IPS-NIHi7 (cell line): ENCODE results near the gene ST6GALNAC2.

ENCODE experiments used
- DNase-seq: peaks from one replicate; pipeline ENCODE4 v3.0.0; 2012; ENCODE audit warnings: mixed read lengths; ENCODE audit errors: extremely low spot score

ST6GALNAC2 gene

GRCh38 chr17:76556765-76557367 is 28.8 kb downstream of the ST6GALNAC2 start:
- DNase-seq = no peak

DNA sequence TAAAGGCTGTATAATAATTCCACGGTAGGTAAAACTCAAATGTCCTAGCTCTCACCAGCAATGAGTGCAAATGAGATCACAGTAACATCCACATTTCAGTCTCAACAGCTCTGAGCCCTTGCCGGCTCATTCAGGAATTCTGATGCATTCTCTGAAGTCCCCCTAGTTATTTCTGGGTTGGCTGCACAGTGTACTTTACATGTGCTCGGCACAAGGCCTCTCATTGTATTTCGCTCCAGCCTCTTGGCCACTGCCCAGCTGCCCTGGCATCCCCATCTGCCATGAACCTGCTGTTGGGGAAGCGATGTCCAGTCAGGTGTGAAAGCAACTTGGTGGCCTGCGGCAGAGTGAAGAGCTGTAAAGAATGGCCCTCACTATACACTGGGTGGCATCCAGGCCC is 31.5 kb downstream of the ST6GALNAC2 start:
- DNase-seq = no peak

GRCh38 chr17:76553178-76553908 is 32.3 kb downstream of the ST6GALNAC2 start:
- DNase-seq = no peak

DNA sequence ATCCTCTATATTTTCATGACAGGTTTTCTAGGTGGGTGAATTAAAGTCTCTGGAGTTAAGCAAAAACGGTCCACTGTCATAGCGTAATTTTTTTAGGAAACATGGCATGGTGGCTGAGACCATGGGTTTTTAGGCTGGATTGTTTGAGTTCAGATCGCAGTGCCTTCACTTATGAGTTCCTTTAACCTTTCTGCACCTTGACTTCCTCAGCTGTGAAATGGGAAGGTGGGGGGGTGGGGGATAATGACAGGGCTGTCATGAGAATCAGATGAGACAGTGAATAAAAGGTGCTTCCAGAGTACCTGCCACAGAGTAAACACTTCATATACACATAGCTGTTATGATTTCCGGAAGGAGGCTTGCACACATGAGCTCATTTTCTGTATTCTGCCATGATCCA is 34.0 kb downstream of the ST6GALNAC2 start:
- no peak for DNase-seq

DNA sequence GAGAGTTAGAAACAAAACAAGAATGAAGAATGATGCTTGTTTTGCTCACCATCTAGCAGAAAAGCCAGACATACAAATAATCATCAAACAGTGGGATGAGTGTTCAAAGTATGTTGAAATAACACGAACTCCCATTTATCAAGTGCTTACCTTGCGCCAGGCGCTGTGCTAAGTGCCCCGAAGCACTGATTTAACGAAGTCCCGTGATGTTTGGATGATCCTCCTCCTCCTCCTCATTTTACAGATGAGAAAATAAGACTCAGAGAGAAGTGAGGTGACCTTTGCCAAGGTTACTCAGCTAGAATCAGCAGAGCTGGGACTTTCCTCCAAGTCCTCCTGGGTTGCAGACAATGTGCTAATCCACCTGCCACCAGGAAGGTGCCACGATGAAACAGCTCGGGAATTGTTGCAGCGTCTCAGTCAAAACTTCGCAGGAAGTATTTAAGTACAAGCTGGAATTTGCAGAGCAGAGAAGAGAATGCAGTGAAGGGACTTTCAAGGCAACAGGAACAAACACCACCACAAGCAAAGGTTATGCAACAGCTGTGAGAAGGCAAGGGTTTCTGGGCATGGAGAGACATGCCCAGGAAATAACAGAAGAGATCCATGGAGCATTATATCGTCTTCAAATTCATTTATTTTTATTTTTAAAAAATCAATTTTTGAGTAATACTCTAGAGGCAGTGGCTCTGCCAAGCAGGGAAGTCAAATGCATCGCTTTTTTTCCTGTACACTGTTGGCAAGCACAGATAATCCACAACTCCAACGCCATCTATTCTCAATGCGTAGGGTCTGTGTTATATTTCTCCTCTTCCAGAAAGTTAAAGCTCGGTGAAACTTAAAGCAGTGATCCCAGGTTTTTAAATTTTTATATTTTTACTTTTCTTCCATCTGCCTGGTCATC is 34.7 kb downstream of the ST6GALNAC2 start:
- DNase-seq = no peak

DNA sequence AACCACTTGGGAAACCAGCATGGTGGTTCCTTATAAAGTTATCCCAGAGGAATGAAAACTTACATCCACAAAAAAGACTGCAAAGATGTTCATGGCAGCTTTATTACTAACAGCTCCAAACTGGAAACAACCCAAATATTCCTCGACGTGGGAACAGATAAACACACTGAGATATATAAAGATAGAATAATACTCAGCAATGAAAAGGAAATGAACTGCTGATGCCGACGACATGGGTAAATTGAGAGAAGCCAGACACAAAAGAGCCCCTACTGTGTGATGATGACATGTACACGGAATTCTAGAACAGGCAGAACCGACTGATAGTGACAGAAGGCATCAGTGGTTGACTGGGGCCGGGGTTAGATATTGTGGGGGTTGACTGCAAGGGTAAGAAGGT is 36.1 kb downstream of the ST6GALNAC2 start:
- no peak for DNase-seq

DNA sequence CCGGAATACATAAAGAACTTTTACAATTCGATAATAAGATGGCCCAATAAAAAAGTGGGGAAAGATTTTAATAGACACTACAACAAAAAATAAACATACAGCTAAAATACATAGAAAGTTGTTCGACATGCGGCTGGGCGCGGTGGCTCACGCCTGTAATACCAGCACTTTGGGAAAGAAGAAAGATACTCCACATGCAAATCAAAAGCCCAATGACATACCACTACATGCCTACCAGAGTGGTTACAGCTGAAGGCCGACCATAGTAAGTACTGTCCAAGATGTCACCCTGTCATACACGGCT is 36.5 kb downstream of the ST6GALNAC2 start:
- no peak for DNase-seq

- DNase-seq = no peak
Measured at GRCh38 chr17:76548378-76549214, 37.1 kb downstream of the ST6GALNAC2 start.

DNA sequence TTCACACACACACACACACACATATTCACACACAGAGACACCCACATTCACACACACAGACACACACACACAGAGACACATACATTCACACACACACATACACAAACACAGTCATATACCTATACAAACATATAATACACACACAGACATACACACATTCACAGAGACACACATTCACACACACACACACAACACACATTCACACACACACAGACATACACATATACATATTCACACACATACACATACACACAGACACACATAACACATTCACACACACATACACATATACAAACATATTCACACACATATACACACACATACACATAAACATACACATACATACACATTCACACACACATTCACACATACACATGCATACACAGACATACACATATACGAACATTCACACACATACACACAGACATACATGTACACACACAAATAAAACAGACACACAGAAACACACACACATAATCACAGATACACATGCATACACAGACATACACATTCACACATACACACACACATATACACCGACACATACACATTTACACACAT is 37.9 kb downstream of the ST6GALNAC2 start:
- DNase-seq = no peak

- DNase-seq = no peak
Measured at GRCh38 chr17:76547183-76547641, 38.4 kb downstream of the ST6GALNAC2 start.

DNA sequence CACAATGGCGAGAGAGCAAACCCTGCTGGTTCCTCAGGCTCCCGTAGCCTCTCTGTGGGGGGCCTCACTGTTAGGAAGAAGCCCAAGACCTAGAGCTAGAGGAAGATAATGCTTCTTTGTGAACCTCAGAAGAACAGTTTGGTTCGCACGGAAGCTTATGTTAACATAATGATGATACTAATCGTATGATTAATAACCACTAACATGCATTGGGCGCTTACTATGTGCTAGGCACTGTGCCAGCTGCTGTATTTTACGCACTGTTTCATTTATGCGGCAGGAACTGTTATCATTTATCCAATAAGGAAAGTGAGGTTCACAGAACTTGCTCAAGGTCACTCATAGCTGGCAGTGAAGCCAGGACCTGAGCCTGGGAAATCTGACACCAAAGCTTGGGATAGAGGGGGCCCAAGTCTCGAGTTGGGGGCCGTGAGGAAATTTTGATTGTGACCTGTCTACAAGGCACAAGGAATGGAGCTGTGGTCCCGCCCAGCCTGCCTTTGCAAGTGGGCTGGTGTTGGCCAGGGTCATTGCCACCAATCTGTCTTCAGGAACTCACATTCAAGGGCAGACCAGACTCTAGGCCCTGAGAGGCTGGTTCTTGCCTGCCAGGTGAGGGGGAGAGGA is 39.0 kb downstream of the ST6GALNAC2 start:
- DNase-seq = no peak

- DNase-seq = no peak
Measured at GRCh38 chr17:76545918-76546555, 39.6 kb downstream of the ST6GALNAC2 start.

- no peak for DNase-seq
Measured at GRCh38 chr17:76544546-76545365, 40.9 kb downstream of the ST6GALNAC2 start.

DNA sequence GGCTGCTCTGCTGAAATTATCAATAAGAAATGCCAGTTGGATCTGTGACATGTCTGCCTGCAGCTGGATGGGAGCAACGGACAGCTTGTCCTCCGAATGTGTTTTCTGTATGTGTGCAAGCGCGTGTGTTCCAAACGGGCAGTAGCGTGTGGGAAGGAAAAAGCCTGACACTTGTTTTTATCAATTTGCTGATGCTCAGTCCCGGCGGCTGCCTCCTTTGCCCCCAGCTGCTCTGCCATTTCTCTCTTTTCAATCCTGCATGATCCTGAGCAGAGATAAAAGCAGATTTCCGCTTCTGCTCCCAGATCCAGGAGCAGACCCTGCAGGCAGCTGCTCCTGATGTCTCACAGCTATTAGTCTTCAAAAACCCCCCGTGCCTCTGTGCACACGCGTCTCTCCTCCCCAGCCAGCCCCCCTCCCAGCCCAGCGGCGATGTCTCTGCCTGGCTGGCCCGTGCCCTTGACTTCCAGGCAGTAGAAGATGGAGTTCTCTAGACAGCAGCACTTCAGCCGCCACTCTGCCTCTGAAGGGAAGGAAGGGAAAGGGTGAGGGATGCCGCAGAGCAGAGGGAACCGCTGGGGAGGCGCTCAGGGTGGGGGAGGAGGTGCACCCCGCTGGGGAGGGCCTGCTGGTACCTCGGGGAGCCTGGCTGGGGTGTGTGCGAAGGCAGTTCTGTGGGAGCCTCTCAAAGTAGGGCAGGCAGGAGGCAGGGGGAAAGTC is 41.7 kb downstream of the ST6GALNAC2 start:
- no peak for DNase-seq

- DNase-seq = no peak
Measured at GRCh38 chr17:76543482-76543825, 42.2 kb downstream of the ST6GALNAC2 start.

DNA sequence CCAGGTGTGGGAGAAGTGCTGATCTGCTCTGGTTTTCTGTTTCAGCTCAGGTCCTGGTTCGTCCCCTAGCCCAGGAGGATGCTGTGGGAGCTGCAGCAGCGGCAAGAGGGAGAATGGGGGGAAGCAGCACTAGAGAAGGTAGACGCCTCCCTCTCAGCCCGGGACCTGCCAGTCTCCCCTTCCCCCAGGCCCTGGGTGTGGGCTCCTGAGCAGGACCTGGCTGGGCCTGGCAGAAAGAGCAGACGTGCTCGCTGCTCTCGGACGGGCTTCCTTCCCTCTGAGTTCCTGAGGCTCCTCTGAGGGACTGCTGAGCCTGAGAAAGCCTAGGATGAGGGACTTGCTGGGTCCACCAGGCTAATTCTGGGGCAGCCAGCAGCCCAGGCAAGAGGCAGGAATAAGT is 42.7 kb downstream of the ST6GALNAC2 start:
- no peak for DNase-seq

DNA sequence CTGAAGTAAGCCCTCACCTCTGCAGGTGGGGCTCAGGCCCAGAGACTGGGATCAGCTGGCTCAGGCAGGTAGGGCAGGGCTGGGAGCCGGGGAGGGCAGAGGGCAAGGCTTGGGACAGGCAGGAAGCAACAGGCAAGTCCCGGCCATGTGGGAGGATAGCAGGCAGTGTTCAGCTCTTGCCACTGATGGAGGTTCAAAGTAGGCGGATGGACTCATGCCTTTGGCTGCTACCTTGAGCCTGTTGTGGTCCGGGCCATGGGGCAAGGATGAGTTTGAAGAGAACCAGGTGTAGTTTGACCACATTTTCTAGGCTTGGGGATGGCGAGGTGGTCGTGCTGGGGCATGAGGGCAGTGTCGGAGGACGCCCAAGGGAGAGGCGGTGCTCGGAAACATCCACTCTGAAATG is 43.1 kb downstream of the ST6GALNAC2 start:
- no peak for DNase-seq

DNA sequence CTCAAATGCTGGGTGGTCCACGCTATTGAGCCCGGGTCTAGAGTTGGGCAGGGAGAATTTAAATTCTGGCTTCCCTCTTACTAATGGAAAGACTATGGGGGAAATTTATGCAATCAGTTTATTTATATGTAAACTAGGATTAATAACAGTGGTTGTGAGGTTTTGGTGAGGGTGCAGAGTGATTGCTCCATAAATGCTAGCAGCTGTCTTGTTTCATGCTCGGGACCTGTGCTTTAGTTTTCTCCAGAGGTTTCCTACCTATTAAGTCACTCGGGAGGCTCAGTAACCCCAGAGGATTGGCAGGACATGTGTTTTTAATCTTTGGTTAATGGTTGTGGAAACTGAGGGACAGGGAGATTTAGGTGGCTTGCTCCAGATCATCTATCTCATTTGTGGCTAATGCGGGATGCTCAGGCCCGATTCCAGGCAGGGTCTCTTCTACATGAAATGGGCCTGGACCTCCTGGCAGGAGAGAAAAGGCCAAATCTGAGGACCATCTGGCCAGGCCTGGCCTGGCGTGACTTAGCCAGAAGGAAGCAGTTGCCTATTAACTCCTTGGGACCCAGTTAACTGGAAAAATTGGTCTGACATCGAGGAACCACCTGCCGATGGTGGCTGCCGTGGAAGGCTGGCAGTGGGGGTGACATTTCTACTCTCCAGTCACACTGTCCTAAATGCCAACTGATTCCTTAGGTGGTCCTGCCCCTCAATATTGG is 43.8 kb downstream of the ST6GALNAC2 start:
- DNase-seq = no peak
